Kidney epithelial cell (primary cell): ENCODE data around the gene MACF1. TPM values are rescaled to one million over a fixed set of nuclear protein-coding genes. Genes with fewer than 3 reads are reported as not detected.

ENCODE experiments used
- DNase-seq: peaks from one replicate; pipeline ENCODE4 v3.0.0-alpha.2; 2010; ENCODE audit warnings: low read depth
- H3K27me3 ChIP-seq: 2 replicates; pipeline ENCODE4 v1.6.0; 2011; ENCODE audit warnings: low read length; ENCODE audit not compliant: control insufficient read depth, insufficient read depth
- H3K36me3 ChIP-seq: 2 replicates; pipeline ENCODE4 v1.5.1; 2011; ENCODE audit warnings: low read length; ENCODE audit not compliant: control insufficient read depth, insufficient read depth
- H3K4me3 ChIP-seq: 2 replicates; pipeline ENCODE4 v1.5.1; 2011; ENCODE audit warnings: low read depth, mild to moderate bottlenecking, control low read depth, low read length
- total RNA-seq: library from RNA; depleted of rRNA; stranded (reverse); fragments of >200 nt; gene quantifications from 2 replicates; pipeline ENCODE4 v1.2.3, GENCODE V29; 2015
- TF ChIP-seq, protein P1 (sequence below): IDR thresholded peaks from 2 replicates; pipeline ENCODE4 v1.5.1; 2011; ENCODE audit warnings: mild to moderate bottlenecking, moderate library complexity, low read length, control low read depth, inconsistent platforms; ENCODE audit not compliant: insufficient read depth, poor library complexity, severe bottlenecking

Gene MACF1
- total RNA-seq, 1 donor from 2014 or later, result 279 TPM

DNA sequence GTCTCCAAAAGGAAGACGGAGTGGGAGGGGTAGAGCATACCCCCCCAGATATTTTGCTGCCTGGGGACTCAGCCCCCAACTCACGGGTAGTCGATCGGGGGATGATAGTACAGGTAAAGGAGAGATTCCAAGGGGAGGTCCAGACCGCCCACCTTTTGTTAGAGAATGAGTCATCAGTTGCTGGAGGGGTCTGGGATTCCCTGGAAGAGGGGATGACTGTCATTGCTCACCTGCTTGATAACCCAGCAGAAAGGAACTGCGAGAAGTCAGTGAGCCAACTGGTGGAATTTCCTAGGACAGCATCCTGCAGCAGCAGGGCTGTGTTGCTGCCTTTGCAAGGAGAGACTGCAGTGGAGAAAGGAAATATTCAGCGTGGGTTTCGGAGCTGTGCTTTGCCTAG, 64.4 kb downstream of the MACF1 start:
- Histone ChIP-seq H3K36me3 (no peaks in the 10 kb centered on the region), H3K4me3 (no peak overlapping the region), H3K27me3 (no peaks in the 10 kb centered on the region)
- TF ChIP-seq, protein P1, sequence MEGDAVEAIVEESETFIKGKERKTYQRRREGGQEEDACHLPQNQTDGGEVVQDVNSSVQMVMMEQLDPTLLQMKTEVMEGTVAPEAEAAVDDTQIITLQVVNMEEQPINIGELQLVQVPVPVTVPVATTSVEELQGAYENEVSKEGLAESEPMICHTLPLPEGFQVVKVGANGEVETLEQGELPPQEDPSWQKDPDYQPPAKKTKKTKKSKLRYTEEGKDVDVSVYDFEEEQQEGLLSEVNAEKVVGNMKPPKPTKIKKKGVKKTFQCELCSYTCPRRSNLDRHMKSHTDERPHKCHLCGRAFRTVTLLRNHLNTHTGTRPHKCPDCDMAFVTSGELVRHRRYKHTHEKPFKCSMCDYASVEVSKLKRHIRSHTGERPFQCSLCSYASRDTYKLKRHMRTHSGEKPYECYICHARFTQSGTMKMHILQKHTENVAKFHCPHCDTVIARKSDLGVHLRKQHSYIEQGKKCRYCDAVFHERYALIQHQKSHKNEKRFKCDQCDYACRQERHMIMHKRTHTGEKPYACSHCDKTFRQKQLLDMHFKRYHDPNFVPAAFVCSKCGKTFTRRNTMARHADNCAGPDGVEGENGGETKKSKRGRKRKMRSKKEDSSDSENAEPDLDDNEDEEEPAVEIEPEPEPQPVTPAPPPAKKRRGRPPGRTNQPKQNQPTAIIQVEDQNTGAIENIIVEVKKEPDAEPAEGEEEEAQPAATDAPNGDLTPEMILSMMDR, result no peak
- no peak for DNase-seq

GRCh38 chr1:39269349-39269748, 64.9 kb downstream of the MACF1 start:
- Histone ChIP-seq H3K27me3 (no peaks in the 10 kb centered on the region), H3K4me3 (no peak overlapping the region)
- DNase-seq, result no peak

DNA sequence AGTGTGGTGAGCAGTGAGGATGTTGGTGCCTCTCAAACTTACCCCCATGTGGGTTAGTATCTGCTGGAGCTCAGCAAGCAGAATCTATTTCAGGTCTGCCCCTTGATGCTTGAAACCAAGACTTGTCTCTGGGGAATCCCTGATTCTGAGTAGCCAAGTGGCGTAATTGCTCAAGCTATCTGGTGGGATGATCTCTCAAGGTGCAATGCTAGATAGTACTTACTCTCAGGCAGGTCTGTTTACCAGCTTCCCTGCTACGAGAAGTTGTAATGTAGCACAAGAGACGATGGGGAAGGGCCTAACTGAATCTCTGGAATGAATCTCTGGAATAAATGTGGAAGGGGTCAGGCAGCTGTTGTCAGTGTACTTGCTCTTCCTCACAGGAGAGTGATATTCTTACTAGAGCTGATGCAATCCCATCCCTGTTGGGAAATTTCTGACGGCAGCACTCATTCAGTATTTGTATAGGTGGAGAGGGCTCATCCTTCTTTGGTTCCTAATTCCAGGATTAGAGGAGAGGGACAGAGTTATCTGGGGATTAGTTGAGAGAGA, 65.4 kb downstream of the MACF1 start:
- TF ChIP-seq, protein P1, result no peak
- no peak for DNase-seq
- no peak overlapping the region for H3K4me3 ChIP-seq
- H3K36me3 ChIP-seq, result no peaks in the 10 kb centered on the region
- no peaks in the 10 kb centered on the region for H3K27me3 ChIP-seq

More at GRCh38 chr1:39269349-39269748, 64.9 kb downstream of the MACF1 start:
- H3K36me3 ChIP-seq, result no peaks in the 10 kb centered on the region
- TF ChIP-seq, protein P1, result no peak

- Histone ChIP-seq H3K4me3 (no peak overlapping the region), H3K27me3 (no peaks in the 10 kb centered on the region), H3K36me3 (no peaks in the 10 kb centered on the region)
- TF ChIP-seq, protein P1, result no peak
- DNase-seq, result no peak
These were observed 65.9 kb downstream of the MACF1 start for GRCh38 chr1:39270368-39270767.

DNA sequence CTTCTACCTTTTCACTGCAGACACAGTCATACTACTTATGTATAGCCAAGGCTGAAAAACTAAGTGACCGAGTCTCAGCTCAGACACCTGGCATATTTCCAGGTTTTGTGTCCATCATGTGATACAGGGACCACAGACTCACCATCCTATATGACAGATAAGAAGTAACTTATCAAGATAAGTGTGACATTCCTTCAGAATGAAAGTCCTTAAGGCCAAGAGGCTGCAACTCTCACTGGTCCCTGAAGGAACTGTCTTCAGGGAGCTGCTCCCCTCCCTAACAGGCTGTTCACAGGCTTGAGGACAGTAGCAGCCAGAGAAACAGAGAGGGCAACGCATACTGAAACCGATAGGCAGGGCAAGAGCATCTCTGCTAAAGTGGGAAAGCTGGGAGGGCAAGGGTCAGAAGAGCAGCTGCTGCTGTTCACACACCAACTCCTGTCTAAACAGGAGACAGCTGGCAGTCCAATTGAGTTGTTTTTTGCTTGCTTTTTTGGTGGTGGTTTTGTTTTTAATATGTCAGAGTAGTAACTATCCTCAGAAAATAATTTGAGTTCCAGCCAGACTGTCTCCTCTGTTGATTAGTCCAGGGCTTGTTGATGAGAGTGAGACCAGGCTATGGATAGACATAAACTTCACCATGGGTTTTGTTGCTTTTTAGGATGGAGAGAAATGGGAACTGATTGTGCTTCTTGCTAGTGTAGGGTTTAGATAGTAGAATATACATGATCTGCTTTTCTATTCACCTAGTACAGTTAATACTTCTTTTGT, 67.7 kb downstream of the MACF1 start:
- H3K27me3 ChIP-seq, result no peaks in the 10 kb centered on the region
- no peaks in the 10 kb centered on the region for H3K36me3 ChIP-seq
- TF ChIP-seq, protein P1, result no peak
- H3K4me3 ChIP-seq, result no peak overlapping the region
- DNase-seq, result no peak
